K562 (cell line): ENCODE data around the gene USP2.

Experiments
- EZH2 ChIP-seq: IDR thresholded peaks from 2 replicates; pipeline ENCODE4 v1.6.1; 2012; ENCODE audit warnings: low read depth, mild to moderate bottlenecking, inconsistent platforms, low read length, borderline replicate concordance
- NCOR1 ChIP-seq: fragments of 450-650 bp; IDR thresholded peaks from 2 replicates; pipeline ENCODE4 v1.6.1; 2016; ENCODE audit warnings: mild to moderate bottlenecking, moderate library complexity
- WHSC1 ChIP-seq: IDR thresholded peaks from one replicate; pipeline ENCODE4 v1.6.1; 2012; ENCODE audit warnings: low read length, control low read depth, inconsistent platforms
- ZNF584 ChIP-seq: fragments of 200-800 bp; sonication (Bioruptor generic); IDR thresholded peaks from 2 replicates; pipeline ENCODE4 v1.6.1; 2016; ENCODE audit warnings: low read depth, mild to moderate bottlenecking, missing genetic modification characterization, missing compliant biosample characterization
- TF ChIP-seq, protein P1 (sequence below): fragments of 450-650 bp; IDR thresholded peaks from 2 replicates; pipeline ENCODE4 v1.6.1; 2016; ENCODE audit warnings: low read depth

DNA sequence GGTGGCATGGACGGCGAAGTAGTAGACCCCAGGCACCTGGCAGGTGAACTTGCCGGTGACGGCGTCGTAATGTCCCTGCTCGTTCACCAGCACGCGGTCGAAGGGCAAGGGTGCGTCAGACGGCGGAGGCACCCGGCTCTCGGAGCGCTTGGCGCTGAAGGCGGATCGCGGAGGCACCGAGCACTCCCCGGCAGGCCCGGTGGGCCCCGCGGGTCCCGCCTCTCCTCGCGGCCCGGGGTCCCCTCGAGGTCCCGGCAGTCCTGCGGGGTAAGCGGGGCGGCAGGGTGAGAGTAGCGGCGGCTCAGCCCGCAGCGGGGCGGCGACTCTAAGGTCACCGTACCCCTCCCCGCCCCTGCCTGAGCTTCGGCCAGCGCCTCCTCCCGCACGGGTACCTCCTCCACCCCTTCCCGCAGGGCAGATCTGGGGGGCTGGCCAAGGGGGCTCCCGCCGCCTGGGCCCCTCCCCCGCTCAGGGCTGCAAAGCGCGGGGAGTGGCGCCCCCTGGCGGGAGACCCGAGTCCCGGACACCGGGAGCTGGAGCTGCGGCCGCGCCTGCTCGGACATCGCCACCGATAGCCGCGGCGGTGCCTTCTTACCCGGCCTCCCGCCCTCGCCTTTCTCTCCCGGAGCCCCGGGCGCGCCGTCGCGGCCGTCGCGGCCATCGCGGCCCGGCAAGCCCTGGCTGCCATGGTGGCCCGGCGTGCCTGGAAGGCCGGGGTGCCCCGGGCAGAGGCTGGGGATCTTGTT, 41.7 kb downstream of the USP2 start:
- TF ChIP-seq WHSC1: no peak
- TF ChIP-seq NCOR1: no peak
- no peak for TF ChIP-seq EZH2
- no peak for TF ChIP-seq ZNF584 (CRISPR knock-in tag)
- TF ChIP-seq, protein P1, sequence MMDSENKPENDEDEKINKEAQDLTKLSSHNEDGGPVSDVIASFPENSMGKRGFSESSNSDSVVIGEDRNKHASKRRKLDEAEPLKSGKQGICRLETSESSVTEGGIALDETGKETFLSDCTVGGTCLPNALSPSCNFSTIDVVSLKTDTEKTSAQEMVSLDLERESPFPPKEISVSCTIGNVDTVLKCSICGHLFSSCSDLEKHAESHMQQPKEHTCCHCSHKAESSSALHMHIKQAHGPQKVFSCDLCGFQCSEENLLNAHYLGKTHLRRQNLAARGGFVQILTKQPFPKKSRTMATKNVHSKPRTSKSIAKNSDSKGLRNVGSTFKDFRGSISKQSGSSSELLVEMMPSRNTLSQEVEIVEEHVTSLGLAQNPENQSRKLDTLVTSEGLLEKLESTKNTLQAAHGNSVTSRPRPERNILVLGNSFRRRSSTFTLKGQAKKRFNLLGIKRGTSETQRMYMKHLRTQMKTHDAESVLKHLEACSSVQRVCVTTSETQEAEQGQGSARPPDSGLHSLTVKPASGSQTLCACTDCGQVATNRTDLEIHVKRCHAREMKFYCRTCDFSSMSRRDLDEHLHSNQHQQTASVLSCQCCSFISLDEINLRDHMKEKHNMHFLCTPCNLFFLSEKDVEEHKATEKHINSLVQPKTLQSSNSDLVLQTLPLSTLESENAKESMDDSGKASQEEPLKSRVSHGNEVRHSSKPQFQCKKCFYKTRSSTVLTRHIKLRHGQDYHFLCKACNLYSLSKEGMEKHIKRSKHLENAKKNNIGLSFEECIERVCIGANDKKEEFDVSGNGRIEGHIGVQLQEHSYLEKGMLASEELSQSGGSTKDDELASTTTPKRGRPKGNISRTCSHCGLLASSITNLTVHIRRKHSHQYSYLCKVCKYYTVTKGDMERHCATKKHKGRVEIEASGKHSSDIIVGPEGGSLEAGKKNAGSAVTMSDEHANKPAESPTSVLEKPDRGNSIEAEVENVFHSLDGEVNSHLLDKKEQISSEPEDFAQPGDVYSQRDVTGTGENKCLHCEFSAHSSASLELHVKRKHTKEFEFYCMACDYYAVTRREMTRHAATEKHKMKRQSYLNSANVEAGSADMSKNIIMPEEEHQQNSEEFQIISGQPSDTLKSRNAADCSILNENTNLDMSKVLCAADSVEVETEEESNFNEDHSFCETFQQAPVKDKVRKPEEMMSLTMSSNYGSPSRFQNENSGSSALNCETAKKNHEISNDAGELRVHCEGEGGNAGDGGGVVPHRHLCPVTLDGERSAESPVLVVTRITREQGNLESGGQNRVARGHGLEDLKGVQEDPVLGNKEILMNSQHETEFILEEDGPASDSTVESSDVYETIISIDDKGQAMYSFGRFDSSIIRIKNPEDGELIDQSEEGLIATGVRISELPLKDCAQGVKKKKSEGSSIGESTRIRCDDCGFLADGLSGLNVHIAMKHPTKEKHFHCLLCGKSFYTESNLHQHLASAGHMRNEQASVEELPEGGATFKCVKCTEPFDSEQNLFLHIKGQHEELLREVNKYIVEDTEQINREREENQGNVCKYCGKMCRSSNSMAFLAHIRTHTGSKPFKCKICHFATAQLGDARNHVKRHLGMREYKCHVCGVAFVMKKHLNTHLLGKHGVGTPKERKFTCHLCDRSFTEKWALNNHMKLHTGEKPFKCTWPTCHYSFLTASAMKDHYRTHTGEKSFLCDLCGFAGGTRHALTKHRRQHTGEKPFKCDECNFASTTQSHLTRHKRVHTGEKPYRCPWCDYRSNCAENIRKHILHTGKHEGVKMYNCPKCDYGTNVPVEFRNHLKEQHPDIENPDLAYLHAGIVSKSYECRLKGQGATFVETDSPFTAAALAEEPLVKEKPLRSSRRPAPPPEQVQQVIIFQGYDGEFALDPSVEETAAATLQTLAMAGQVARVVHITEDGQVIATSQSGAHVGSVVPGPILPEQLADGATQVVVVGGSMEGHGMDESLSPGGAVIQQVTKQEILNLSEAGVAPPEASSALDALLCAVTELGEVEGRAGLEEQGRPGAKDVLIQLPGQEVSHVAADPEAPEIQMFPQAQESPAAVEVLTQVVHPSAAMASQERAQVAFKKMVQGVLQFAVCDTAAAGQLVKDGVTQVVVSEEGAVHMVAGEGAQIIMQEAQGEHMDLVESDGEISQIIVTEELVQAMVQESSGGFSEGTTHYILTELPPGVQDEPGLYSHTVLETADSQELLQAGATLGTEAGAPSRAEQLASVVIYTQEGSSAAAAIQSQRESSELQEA: no peak
